ENCODE measurements around the gene SLIT3.
"Not testable (repeated sequence)": the region's sequence is repeated elsewhere in the genome, so short reads cannot be mapped to it uniquely, and the experiment has no call there.

The SLIT3 gene

GRCh38 chr5:169132302-169132660 is 168.7 kb downstream of the SLIT3 start:
- DNase-seq, result no peak

GRCh38 chr5:169131616-169132301 is 169.2 kb downstream of the SLIT3 start:
- no peak for DNase-seq

- DNase-seq, result no peak
Measured at GRCh38 chr5:169128679-169129078, 172.3 kb downstream of the SLIT3 start.

- no peak for DNase-seq
Measured at GRCh38 chr5:169127431-169127830, 173.5 kb downstream of the SLIT3 start.

GRCh38 chr5:169126481-169127021 is 174.4 kb downstream of the SLIT3 start:
- DNase-seq, result no peak

- DNase-seq, result no peak
Measured at GRCh38 chr5:169125571-169125970, 175.4 kb downstream of the SLIT3 start.

GRCh38 chr5:169122951-169123350 is 178.0 kb downstream of the SLIT3 start:
- DNase-seq, result no peak

- DNase-seq, result no peak
Measured at GRCh38 chr5:169121630-169122420, 179.1 kb downstream of the SLIT3 start.

- no peak for DNase-seq
Measured at GRCh38 chr5:169119288-169120048, 181.5 kb downstream of the SLIT3 start.

- DNase-seq, result no peak
Measured at GRCh38 chr5:169116961-169117461, 183.9 kb downstream of the SLIT3 start.

- DNase-seq, result no peak
Measured at GRCh38 chr5:169115461-169116124, 185.3 kb downstream of the SLIT3 start.

- DNase-seq, result no peak
Measured at GRCh38 chr5:169114466-169115065, 186.4 kb downstream of the SLIT3 start.

- no peak for DNase-seq
Measured at GRCh38 chr5:169112016-169112415, 188.9 kb downstream of the SLIT3 start.

- no peak for DNase-seq
Measured at GRCh38 chr5:169106911-169107706, 193.8 kb downstream of the SLIT3 start.

- not testable (repeated sequence) for DNase-seq
Measured at GRCh38 chr5:169105582-169105981, 195.4 kb downstream of the SLIT3 start.

- no peak for DNase-seq
Measured at GRCh38 chr5:169104937-169105494, 195.9 kb downstream of the SLIT3 start.

- no peak for DNase-seq
Measured at GRCh38 chr5:169103586-169104181, 197.3 kb downstream of the SLIT3 start.

- no peak for DNase-seq
Measured at GRCh38 chr5:169101966-169102365, 199.0 kb downstream of the SLIT3 start.

GRCh38 chr5:169100735-169101075 is 200.2 kb downstream of the SLIT3 start:
- DNase-seq, result no peak

Measured in activated naive CD4-positive, alpha-beta T cell (primary cell).